GM21423 (cell line): ENCODE data around the gene ZDBF2.
"Not testable (repeated sequence)": the region's sequence is repeated elsewhere in the genome, so short reads cannot be mapped to it uniquely, and the experiment has no call there.

Source experiments
- ATAC-seq: cut with Tn5 transposase; IDR thresholded peaks from one replicate; pipeline ENCODE4 v1.9.1; 2021; ENCODE audit warnings: mild to moderate bottlenecking, moderate library complexity; ENCODE audit not compliant: unreplicated experiment

ZDBF2 gene

GRCh38 chr2:206259376-206260187 is 14.9 kb upstream of the ZDBF2 start:
- no peak for ATAC-seq

- peak; percentile 83 for ATAC-seq
Measured at GRCh38 chr2:206260188-206261012, 14.1 kb upstream of the ZDBF2 start.

- no peak for ATAC-seq
Measured at GRCh38 chr2:206263959-206264603, 10.4 kb upstream of the ZDBF2 start.

GRCh38 chr2:206266130-206267125 is 8.0 kb upstream of the ZDBF2 start:
- no peak for ATAC-seq

GRCh38 chr2:206267567-206267966 is 6.9 kb upstream of the ZDBF2 start:
- ATAC-seq, result no peak

GRCh38 chr2:206271065-206271464 is 3.4 kb upstream of the ZDBF2 start:
- no peak for ATAC-seq

- no peak for ATAC-seq
Measured at GRCh38 chr2:206273905-206274304, 558 bp upstream of the ZDBF2 start.

- ATAC-seq, result peak; percentile 39
Measured at GRCh38 chr2:206275312-206276055, 1.0 kb downstream of the ZDBF2 start.

GRCh38 chr2:206276169-206276942 is 1.9 kb downstream of the ZDBF2 start:
- no peak for ATAC-seq

GRCh38 chr2:206277503-206277902 is 3.0 kb downstream of the ZDBF2 start:
- ATAC-seq, result no peak

GRCh38 chr2:206282746-206283145 is 8.3 kb downstream of the ZDBF2 start:
- ATAC-seq, result no peak

- no peak for ATAC-seq
Measured at GRCh38 chr2:206287197-206287596, 12.7 kb downstream of the ZDBF2 start.

- no peak for ATAC-seq
Measured at GRCh38 chr2:206289391-206289790, 14.9 kb downstream of the ZDBF2 start.

GRCh38 chr2:206296128-206296527 is 21.7 kb downstream of the ZDBF2 start:
- ATAC-seq, result no peak

- not testable (repeated sequence) for ATAC-seq
Measured at GRCh38 chr2:206299608-206300007, 25.1 kb downstream of the ZDBF2 start.

- peak; percentile 78 for ATAC-seq
Measured at GRCh38 chr2:206305523-206306245, 31.2 kb downstream of the ZDBF2 start.

GRCh38 chr2:206311026-206311425 is 36.6 kb downstream of the ZDBF2 start:
- ATAC-seq, result no peak

GRCh38 chr2:206316141-206316540 is 41.7 kb downstream of the ZDBF2 start:
- ATAC-seq, result no peak
